ENCODE data around the gene FEM1B.
A peak's percentile ranks its signal among the peaks of the same experiment; 100 is the strongest.

FEM1B gene

DNA sequence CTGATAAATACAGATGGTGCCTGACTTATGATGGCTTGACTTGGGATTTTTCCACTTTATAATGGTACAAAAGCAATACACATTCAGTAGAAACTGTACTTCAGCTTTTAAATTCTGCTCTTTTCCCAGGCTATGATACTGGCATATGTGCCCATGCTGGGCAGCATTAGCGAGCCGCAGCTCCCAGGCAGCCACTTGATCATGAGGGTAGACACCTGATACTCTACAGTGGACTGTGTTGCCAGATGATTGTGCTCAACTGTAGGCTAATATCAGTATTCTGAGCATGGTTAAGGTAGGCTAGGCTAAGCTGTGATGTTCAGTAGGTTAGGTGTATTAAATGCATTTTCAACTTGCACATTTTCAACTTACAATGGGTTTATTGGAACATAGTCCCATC lies 17.7 kb upstream of the FEM1B start:
- DNase-seq, result no peak

DNA sequence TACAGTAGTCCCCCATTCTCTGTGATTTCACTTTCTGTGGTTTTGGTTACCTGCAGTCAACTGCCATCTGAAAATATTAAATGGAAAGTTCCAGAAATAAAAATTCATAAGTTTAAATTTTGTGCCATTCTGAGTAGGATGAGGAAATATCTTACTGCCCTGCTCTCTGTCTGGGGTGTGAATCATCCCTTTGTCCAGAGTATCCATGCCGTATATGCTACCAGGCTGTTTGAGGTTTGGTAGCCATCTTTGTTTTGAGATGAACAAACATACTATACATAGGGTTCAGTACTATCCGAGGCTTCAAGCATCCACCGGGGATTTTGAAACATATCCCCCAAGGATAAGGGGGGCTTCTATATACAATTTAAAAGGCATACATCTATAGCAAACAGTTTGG lies 16.3 kb upstream of the FEM1B start:
- DNase-seq, result no peak

DNA sequence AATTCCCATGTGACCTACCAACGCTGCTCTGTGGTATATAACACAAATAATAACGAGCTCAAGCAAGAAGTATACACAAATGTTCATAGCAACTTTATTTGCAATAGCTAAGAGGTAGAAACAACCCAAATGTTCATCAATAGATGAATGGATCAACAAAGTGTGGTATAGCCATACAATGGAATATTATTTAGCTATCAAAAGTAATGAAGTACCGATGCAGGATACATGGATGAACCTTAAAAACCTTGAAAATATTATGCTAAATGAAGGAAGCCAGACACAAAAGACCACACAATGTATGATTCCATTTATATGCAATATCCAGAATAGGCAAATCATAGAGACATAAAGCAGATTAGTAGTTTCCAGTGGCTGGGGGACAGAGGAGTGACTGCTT lies 15.6 kb upstream of the FEM1B start:
- no peak for DNase-seq

DNA sequence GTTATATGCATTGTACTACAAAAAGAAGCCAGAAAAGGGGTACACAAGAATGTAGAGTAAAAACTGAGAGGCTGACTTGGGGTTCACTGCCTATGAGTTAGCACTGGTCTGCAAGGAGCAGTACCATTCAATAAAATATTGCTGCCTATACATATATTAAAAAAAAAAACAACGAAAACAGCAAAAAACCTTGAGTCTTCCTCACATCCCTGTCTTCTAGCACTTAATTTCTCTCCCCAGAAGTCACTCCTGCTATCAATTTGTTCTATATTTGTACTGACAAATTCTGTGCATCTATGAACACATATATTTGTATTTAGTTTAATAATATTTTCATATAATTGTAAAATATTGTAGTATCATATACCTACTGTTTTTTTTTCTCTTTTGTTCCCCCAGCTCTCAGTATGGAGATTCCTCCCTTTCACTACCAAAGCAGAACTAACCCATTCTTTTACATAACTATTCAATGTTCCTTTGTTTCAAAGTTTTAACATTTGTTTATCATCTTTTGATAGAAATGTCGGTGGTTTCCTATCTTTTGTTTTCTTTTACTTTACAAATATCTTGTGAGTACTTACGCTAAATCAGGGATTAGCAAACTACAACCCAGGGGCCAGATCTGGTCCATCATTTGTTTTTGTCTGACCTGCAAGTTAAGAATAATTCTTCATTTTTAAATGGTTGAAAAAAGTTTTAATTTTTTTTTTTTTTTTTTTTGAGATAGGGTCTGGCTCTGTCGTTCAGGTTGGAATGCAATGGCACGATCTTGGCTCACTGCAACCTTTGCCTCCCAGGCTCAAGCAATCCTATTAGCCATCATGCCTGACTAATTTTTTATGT lies 14.8 kb upstream of the FEM1B start:
- no peak for DNase-seq

DNA sequence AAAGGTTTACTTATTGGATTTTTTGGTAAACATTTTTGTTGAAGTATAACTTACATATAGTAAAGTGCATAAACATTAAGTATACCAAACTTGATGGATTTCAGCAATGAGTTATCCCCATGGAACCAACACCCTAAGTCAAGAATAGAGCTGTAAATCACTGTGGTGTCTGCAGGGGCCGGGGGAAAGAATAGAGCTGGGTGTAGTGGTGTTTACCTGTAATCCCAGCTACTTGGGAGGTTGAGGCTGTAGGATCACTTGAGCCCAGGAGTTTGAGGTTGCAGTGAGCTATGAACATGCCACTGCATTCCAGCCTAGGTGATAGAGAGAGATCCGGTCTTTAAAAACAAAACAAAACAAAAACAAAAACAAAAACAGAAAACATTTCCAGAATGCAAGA lies 13.3 kb upstream of the FEM1B start:
- no peak for DNase-seq

DNA sequence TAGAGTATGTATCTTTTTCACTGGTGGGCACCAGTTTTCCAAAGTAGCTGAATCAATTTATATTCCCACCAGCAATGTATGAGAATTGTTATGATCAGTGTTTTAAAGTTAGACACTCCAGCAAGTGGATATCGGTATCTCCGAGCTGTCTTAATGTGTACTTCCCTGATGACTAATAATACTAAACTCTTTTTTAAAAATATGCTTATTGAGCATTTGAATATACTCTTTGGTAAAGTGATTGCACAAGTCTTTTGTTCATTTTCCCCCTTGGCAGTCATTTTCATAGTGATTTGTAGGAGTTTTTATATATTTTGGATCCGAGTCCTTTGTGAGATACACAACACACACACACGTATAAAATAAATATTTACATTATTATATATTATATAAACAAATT lies 12.5 kb upstream of the FEM1B start:
- no peak for DNase-seq

DNA sequence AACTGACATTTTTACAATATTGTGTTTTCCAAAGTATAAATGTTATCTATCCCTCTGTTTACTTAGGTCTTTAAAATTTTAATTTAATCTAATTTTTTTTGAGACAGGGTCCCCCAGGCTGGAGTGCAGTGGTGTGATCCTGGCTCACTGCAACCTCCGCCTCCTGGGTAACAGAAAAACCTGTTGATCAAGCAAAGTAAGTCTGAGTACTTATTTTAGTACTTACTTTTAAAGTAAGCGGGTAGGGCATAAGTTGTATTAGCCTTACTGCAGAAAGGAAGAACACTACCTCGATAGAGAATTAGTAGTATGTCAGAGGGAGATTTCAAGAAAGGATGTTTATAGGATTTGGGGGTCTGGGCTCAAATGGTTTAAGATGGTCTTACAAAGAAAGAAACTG lies 11.9 kb upstream of the FEM1B start:
- DNase-seq, result no peak

DNA sequence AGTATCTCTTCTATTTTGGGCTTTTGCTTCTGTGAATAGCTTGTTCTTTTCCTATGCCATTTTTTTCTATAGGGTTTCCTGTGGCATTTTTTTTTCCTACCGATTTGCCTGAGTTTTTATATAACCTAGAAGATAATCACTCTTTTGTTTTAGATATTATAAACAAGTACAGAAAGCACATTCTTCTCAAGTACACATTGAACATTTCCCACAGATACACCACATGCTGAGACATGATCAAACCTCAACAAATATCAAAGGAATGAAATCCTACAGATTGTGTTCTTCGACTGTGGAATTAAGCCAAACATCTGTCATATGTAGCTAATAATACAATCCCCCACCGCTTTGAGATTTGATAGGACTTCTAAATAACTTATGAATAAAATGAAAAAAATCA lies 9.1 kb upstream of the FEM1B start:
- no peak for DNase-seq

DNA sequence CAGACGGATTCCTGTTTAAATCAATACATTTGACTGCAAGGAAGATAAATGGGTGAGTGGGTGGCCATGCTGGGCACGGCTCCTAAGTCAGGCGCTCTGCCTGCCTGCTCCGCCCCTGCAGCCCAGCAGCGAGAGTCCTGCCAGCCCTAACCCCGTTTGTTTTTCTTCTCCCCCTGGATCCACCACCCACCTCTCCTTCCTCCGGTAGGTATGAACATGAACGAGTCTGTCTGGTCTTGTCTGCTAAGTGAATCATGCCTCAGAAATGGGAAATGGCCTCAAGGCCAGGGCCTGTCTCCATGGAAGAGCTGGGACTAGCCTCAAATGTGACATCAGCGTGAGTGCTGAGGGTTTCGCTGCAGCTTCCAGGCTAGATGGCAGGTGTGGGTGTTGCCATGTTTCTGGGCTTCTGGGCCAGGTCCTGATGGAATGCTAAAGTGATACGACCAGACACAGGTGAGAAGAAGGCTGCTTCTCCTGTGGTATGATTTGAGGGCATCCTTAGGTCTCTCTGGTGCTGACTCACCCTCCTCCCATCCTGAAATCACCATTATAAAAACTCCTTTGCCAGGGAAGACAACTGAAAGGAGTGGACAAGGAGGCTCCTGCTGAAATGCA lies 5.6 kb upstream of the FEM1B start:
- DNase-seq, result no peak

DNA sequence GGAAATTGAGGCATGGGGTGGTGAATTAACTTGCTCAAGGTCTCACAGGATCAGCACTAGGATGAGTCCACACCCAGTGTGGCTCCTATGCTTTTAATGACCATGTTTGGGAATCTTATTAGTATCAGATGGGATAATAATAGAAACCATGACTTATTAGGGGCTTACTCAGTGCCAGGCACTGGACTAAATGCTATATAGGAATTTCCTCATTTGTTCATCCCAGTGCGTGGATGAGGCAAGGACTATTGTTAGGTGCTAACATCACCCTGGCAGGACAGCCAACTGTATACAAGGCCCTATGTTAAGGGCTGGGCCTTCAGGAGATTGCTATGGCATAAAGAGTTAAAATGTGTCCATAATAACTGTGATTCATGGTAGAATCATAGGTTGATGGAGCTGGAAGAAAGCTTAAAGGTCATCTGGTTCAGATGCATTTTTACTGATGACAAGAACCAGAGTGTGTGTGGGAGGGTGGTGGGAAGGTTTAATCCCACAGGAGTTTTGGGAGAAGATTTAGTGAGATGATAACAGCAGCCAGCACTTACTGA lies 4.7 kb upstream of the FEM1B start:
- no peak for DNase-seq

DNA sequence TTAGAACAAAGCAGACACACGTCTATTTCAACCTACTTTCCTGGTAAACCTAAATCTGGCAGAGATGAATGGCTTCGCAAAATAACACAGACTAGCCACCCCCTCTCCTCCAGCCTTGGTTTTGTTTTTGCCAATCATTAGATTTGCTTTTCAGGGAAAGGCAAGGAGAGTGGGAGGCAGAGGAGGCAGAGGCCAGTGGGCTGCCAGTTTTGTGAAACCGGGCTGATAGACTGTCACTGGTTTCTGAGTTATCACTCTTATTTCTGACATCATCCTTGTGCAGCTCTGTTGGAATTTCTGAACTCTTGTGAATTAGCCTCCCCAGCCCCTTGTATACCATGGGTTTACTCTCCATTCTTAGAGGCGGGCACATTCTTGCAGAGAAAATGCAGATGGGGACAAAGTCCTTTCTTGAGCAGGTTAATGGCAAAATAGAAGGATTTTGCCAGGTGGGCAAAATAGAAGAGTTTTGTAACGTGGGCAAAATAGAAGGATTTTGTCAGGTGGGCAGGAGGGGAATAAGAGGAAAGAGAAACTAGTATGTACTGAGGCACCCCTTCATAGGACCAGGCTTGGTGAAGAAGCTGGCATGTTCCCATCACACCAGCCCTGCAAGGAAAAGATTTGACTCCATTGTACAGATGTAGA lies 3.2 kb upstream of the FEM1B start:
- no peak for DNase-seq

DNA sequence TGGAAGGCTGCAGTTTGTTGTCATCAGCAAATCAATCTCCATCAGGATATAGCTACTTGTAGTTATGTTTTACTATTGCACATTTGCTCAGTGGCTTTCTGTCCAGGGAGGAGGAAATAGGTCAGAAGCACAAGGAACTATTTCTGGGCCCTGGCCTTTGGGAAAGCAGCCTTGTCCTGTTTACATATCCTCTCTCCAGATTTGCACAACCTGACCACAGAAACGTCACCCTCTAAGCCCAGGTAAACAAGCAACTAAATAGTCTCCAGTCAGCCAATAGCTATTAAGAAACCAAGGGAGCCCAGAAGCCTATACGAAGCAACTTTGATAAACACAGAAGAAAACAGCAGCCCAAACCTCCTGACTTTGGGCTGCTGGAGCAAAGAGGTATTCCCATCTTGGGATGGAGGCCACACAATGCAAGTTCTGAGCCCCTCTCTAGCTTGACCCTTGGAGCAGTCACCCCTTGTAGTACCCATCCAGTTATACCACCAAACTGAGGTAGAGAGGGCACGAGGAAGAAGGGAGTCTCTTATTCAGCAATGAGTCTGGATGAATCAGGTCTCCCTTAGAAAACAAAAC lies 2.3 kb upstream of the FEM1B start:
- DNase-seq, result no peak

DNA sequence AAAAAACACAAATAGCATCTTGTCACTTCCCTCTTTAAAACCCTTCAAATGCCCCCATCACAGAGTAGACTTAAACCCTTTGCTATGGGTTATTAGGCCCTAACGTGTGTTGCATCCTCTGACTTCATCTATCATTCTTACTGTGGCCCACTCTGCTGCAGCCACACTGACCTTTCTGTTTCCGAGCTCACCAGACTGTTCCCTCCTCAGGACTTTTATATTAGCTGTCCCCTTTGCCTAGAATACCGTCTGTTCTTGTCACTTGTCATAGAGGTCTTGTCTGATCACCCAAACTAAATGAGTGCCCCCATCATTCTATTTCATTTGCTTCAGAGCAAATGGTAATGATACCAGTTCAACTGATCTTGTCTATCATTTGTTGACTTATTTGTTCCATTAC lies 877 bp upstream of the FEM1B start:
- no peak for DNase-seq

DNA sequence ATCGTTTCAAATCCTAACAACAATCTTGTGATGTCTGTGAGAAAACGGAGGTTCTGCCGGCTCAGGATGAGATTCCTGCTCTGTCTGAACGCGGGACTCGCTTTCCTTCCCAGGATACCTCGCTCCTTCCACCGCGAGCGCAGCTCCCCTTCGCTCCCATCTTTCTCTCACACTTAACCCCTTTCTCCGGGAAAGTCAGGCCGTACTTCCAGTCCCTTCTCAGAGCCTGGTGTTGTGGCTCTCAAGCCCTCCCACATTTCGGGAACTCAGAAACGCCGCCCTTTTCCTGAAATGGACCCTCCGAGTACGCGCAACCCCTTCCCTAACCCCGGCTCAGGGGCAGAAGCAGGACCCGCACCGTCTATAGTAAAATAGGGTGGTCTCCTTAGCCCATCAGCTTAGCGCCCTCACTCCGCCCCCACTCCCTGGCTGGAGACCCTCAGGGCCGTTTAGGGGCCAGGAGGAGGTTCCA lies 378 bp upstream of the FEM1B start:
- peak; percentile 70 for DNase-seq

DNA sequence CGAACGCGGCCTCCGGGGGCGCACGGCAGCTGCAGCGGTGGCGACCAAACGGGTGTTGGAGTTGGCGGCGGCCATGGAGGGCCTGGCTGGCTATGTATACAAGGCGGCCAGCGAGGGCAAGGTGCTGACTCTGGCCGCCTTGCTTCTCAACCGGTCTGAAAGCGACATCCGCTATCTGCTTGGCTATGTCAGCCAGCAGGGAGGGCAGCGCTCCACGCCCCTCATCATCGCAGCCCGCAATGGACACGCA lies 725 bp downstream of the FEM1B start:
- peak in 1 of 2 experiments; percentile 66 for DNase-seq

DNA sequence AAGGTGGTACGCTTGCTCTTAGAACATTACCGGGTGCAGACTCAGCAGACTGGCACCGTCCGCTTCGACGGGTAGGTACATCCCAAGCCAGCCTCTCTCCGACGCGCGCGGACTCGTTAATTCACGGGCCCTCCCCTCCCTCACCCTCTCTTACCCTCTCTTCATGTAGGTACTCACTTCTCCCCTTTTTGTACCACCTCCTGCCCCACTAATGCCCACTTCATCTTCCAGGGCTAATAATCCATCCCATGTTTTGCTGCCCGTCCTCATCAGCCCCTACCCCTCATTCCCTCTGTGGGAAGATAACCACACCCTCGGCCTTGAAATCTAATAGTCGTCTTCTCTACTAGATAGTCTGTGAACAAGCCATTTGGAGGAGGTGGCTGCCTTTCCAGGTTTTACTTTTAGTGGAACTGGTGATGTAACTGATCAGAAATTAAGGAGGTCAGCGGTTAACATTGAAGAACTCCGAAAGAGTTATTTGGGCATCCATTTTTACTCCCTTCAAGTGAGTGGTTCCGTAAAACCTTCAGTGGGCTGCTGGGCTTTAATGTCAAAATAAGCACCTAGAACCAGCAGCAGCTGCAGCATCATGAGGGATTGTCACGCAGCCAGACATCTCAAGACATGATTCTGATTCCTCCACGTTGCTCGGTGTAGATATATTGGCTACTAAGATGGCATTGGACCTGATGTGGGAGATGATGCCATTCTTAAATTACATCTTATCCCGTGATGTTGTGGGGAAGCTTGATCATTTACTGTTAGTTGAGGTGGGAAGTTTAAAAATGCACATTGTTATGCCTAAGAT lies 1.3 kb downstream of the FEM1B start:
- DNase-seq, result peak; percentile 28 to 29

DNA sequence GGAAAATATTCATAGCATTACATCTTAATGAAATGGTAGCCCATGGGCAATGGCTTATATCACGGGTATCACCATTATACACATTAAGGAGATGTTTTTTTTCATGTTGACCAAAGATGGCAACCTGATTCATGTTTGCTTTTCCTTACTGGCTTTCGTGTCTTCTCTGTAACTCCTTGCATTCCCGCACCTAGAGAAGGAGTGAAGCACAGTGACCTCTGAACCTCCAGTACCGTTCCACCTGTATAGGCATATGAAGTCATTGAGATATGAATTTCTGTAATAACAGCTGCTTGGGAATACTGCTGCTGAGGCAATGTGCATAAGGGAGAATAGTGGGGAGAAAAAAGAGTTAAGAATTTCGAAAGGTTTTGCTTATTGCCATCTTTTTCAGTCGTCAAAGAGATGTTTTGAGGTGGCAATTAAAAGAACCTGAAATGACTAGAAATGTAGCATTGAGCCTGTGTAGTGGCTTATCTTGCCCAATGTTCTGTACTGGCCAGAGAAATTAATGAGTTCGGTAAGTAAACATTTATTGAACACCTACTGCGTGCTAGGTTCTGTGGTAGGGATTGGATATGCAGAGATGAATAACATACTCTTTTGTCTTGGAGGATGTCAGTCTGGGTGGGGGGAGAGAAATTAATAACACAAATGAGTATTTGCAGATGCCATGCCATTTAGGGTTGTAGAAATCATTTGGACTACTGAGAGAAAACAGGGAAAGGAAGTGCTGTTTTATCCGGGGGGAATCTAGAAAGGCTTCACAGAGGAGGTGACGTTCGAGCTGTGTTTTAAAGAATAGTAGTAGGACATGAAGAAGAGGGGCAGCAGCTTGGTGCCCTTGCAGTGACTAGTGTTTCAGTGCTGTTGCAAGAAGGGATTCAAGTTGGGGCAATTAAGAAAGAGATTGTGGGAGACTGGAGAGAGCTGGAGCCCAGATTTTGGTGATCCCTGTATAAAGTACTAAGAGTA lies 2.5 kb downstream of the FEM1B start:
- DNase-seq, result no peak

DNA sequence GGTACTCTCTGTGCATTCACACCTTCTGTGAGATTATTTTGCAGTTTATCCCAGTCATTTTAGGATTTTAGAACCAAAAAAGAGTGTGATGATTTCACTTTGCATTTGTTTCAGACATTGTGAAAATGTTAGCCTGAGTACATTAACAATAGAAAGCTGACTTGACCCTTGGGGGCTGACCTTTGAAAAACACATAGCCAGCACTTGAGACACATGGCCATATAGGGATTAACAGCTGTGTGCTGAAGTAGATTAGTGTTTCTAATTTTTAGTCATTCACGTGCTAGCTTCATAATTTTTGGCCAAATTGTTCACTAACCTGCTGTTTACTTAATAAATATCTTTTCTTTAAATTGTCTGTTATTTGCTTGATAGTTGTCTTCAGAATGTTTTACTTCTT lies 3.5 kb downstream of the FEM1B start:
- DNase-seq, result no peak

DNA sequence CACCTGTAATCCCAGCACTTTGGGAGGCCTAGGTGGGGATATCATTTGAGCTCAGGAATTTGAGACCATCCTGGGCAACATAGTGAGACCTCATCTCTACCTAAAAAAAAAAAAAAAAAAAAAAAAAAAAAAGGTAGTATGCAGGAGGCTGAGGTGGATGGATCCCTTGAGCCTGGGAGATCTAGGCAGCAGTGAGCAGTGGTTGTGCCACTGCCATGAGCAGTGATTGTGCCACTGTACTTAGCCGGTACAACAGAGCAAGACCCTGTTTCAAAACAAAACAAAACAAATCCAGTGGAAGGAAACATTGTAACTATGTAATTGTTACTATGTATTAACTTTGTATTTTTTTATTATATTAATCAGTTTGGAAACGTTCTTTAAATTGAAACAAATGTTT lies 5.9 kb downstream of the FEM1B start:
- DNase-seq, result no peak

DNA sequence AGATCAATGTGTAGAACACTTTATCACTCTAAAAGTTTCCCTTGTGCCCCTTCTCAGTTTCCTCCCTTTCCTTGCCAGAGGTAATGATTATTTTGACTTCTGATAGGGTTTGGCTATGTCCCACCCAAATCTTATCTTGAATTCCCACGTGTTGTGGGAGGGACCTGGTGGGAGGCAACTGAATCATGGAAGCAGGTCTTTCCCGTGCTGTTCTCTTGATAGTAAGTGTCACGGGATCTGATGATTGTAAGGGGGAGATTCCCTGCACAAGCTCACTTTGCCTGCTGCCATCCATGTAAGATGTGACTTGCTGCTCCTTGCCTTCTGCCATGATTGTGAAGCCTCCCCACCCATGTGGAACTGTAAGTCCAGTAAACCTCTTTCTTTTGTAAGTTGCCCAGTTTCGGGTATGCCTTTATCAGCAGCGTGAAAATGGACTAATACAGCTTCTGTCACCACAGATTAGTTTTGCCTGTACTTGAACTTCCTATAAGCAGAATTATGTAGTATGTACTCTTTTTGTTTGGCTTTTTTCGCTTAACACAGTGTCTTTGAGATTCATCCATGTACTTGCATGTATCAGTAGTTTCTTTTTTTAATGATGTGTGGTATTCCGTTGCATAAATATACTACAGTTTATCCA lies 7.2 kb downstream of the FEM1B start:
- no peak for DNase-seq

All from NCI-H446 (cell line).